ENCODE measurements around the gene SMAD6. TPM values are rescaled to one million over a fixed set of nuclear protein-coding genes. Genes with fewer than 3 reads are reported as not detected.

Gene SMAD6
- total and polyA plus RNA-seq, 2 donors (not counting 1 experiment from before 2014, with no cell fraction given), result 1.2 to 8.9 TPM

DNA sequence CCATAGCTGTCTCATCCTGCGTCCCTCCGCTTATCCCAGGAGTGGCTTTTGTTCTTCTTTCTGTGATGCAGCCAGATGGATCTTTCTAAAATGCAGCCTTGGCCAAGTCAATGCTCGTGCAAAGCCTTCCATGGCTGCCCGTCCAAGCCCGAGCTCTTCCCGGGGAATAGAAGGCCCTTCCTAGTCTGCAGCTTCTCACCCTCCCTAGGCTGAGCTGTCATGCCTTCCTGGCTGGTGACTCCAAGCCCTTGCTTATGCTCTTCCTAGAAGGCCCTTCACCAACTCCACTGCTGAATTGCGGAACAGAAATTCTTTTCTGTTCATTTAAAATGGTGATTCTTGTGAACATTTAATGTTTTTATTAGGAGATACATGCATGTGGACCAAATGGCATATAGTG lies 95.9 kb downstream of the SMAD6 start:
- H3K4me2 ChIP-seq (ENCODE audit: extremely low read depth, insufficient read depth, low read length), result no peak overlapping the region
- no peaks in the 10 kb centered on the region for H3K9me3 ChIP-seq (ENCODE audit: control insufficient read depth, insufficient read depth, low read depth, low read length)
- H3K4me3 ChIP-seq (replicated peaks in 1 of 4; ENCODE audit: control extremely low read depth in 1 of 4, insufficient read depth in 1 of 4, low read depth in 3 of 4, low read length in 4 of 4), result no peak overlapping the region
- H3K79me2 ChIP-seq (ENCODE audit: control insufficient read depth, insufficient read depth, low read length), result no peaks in the 10 kb centered on the region
- H2AFZ ChIP-seq (ENCODE audit: low read length), result no peak overlapping the region
- H3K9ac ChIP-seq (ENCODE audit: insufficient read depth, low read length), result no peak overlapping the region
- H3K4me1 ChIP-seq (ENCODE audit: control insufficient read depth, extremely low read depth, insufficient read depth, low read length), result peaks cover 24% of the 10 kb centered on the region
- DNase-seq (ENCODE audit: low read depth in 2 of 2), result no peak
- no peaks in the 10 kb centered on the region for H4K20me1 ChIP-seq (ENCODE audit: control insufficient read depth, extremely low read depth, insufficient read depth, low read length)
- H3K36me3 ChIP-seq (ENCODE audit: control insufficient read depth, insufficient read depth, low read length), result no peaks in the 10 kb centered on the region
- TF ChIP-seq CTCF (conservative IDR thresholded peaks at IDR 0.05 in 1 of 2, IDR thresholded peaks at IDR 0.05 in 1 of 2; ENCODE audit: low read depth in 1 of 2, low read length in 2 of 2), result no peak
- TF ChIP-seq EZH2 (IDR thresholded peaks at IDR 0.05; ENCODE audit: low read length, missing control alignments), result no peak
- no peaks in the 10 kb centered on the region for H3K27me3 ChIP-seq (ENCODE audit: control insufficient read depth, insufficient read depth, low read length)
- H3K27ac ChIP-seq (ENCODE audit: insufficient read depth, low read length), result no peak overlapping the region

- Histone ChIP-seq H3K36me3 (ENCODE audit: control insufficient read depth, insufficient read depth, low read length) (no peaks in the 10 kb centered on the region), H3K9ac (ENCODE audit: insufficient read depth, low read length) (no peak overlapping the region), H3K27me3 (ENCODE audit: control insufficient read depth, insufficient read depth, low read length) (no peaks in the 10 kb centered on the region), H3K79me2 (ENCODE audit: control insufficient read depth, insufficient read depth, low read length) (no peaks in the 10 kb centered on the region), H3K4me2 (ENCODE audit: extremely low read depth, insufficient read depth, low read length) (no peak overlapping the region), H4K20me1 (ENCODE audit: control insufficient read depth, extremely low read depth, insufficient read depth, low read length) (no peaks in the 10 kb centered on the region), H2AFZ (ENCODE audit: low read length) (peak overlapping the region; percentile 74), H3K4me1 (ENCODE audit: control insufficient read depth, extremely low read depth, insufficient read depth, low read length) (peaks cover 27% of the 10 kb centered on the region), H3K4me3 (replicated peaks in 1 of 4; ENCODE audit: control extremely low read depth in 1 of 4, insufficient read depth in 1 of 4, low read depth in 3 of 4, low read length in 4 of 4) (no peak overlapping the region), H3K9me3 (ENCODE audit: control insufficient read depth, insufficient read depth, low read depth, low read length) (no peaks in the 10 kb centered on the region), H3K27ac (ENCODE audit: insufficient read depth, low read length) (peak overlapping the region; percentile 63)
- peak; percentile 51 to 78 for DNase-seq (ENCODE audit: low read depth in 2 of 2)
- no peak for TF ChIP-seq CTCF (conservative IDR thresholded peaks at IDR 0.05 in 1 of 2, IDR thresholded peaks at IDR 0.05 in 1 of 2; ENCODE audit: low read depth in 1 of 2, low read length in 2 of 2)
- no peak for TF ChIP-seq EZH2 (IDR thresholded peaks at IDR 0.05; ENCODE audit: low read length, missing control alignments)
Observed at GRCh38 chr15:66798426-66799061, 96.5 kb downstream of the SMAD6 start.

GRCh38 chr15:66799242-66799641 lies 97.2 kb downstream of the SMAD6 start:
- Histone ChIP-seq H2AFZ (ENCODE audit: low read length) (peak overlapping the region; percentile 16), H3K27ac (ENCODE audit: insufficient read depth, low read length) (peak overlapping the region; percentile 28), H3K79me2 (ENCODE audit: control insufficient read depth, insufficient read depth, low read length) (no peaks in the 10 kb centered on the region), H4K20me1 (ENCODE audit: control insufficient read depth, extremely low read depth, insufficient read depth, low read length) (no peaks in the 10 kb centered on the region), H3K4me1 (ENCODE audit: control insufficient read depth, extremely low read depth, insufficient read depth, low read length) (peaks cover 34% of the 10 kb centered on the region), H3K4me2 (ENCODE audit: extremely low read depth, insufficient read depth, low read length) (peak overlapping the region; percentile 15), H3K27me3 (ENCODE audit: control insufficient read depth, insufficient read depth, low read length) (no peaks in the 10 kb centered on the region), H3K4me3 (replicated peaks in 1 of 4; ENCODE audit: control extremely low read depth in 1 of 4, insufficient read depth in 1 of 4, low read depth in 3 of 4, low read length in 4 of 4) (no peak overlapping the region), H3K36me3 (ENCODE audit: control insufficient read depth, insufficient read depth, low read length) (no peaks in the 10 kb centered on the region), H3K9me3 (ENCODE audit: control insufficient read depth, insufficient read depth, low read depth, low read length) (no peaks in the 10 kb centered on the region), H3K9ac (ENCODE audit: insufficient read depth, low read length) (no peak overlapping the region)
- TF ChIP-seq EZH2 (IDR thresholded peaks at IDR 0.05; ENCODE audit: low read length, missing control alignments), result no peak
- DNase-seq (ENCODE audit: low read depth in 2 of 2), result no peak

Data from fibroblast of lung (primary cell).